K562 (cell line): Measurements from ENCODE around the gene SMC1A. TPM values are rescaled to one million over a fixed set of nuclear protein-coding genes. Genes with fewer than 3 reads are reported as not detected.

Experiments used
- ATAC-seq: fragments of 200-7000 bp; cut with Tn5 transposase; 3 replicates; pipeline ENCODE4 v1.9.1; 2020; ENCODE audit warnings: moderate library complexity
- BruUV-seq: library from RNA; stranded (reverse); fragments of 400-500 nt; replicated peaks from 2 replicates; lab custom pipeline; 2021; lab: Mats Ljungman, UMichigan
- CTCF ChIA-PET: fragments of 300-600 bp; formaldehyde crosslinking; extraction: SDS; loops from one replicate; lab custom pipeline; 2021; ENCODE audit warnings: low intra/inter-chr PET ratio; lab: Yijun Ruan, JAX
- POLR2A ChIA-PET: fragments of 300-600, 350-650 bp; sonication (Branson Sonifier 250); formaldehyde crosslinking; extraction: SDS; loops from one replicate; lab custom pipeline; 2021; ENCODE audit warnings: antibody characterized with exemption, inconsistent platforms; lab: Yijun Ruan, JAX
- DNase-seq, 4 experiments: peaks; one replicate each; pipeline versions ENCODE4 v3.0.0 to v3.0.0-alpha.2; 2011 to 2018; ENCODE audit warnings: low spot score in 3 of 4, mixed read lengths in 3 of 4; ENCODE audit errors: extremely low read depth in 1 of 4
- FAIRE-seq: peaks from 2 replicates; lab custom pipeline; 2011; peaks lifted over from hg19 to GRCh38; lab: Jason Lieb, UNC
- H2AFZ ChIP-seq: 2 replicates; pipeline ENCODE4 v1.6.0; 2011; ENCODE audit warnings: low read depth, low read length, control low read depth, inconsistent platforms
- H3K27ac ChIP-seq: fragments of 200-600 bp; 3 replicates; pipeline ENCODE4 v1.8.0; 2011; ENCODE audit warnings: low read depth, mild to moderate bottlenecking, control low read depth, inconsistent platforms, low read length, moderate library complexity, mixed read lengths; ENCODE audit errors: extremely low read depth
- H3K27me3 ChIP-seq, 2 experiments: fragments of 300-600 bp in 1 of 2; 2 replicates in 1 of 2; 3 replicates in 1 of 2; pipeline versions ENCODE4 v1.6.0 to v1.8.0; 2011; ENCODE audit warnings: inconsistent platforms in 2 of 2, low read length in 2 of 2, mild to moderate bottlenecking in 1 of 2, mixed read lengths in 1 of 2, moderate library complexity in 1 of 2; ENCODE audit not compliant: control insufficient read depth in 2 of 2, insufficient read depth in 2 of 2
- H3K36me3 ChIP-seq: fragments of 300-600 bp; 3 replicates; pipeline ENCODE4 v1.8.0; 2011; ENCODE audit warnings: mild to moderate bottlenecking, low read length, inconsistent platforms; ENCODE audit not compliant: control insufficient read depth, insufficient read depth
- H3K4me1 ChIP-seq, 2 experiments: fragments of 200-600 bp in 1 of 2; replicated peaks in 1 of 2; 2 replicates in 1 of 2; 3 replicates in 1 of 2; pipeline versions ENCODE4 v1.5.1 to v1.8.0; 2011; ENCODE audit warnings: inconsistent platforms in 2 of 2, low read length in 2 of 2, mild to moderate bottlenecking in 1 of 2, mixed read lengths in 1 of 2, moderate library complexity in 1 of 2; ENCODE audit not compliant: control insufficient read depth in 2 of 2, insufficient read depth in 2 of 2
- H3K4me2 ChIP-seq: 2 replicates; pipeline ENCODE4 v1.6.1; 2011; ENCODE audit warnings: low read length, control low read depth, inconsistent platforms, mixed read lengths; ENCODE audit not compliant: insufficient read depth
- H3K4me3 ChIP-seq: fragments of 200-600 bp; sonication (generic), shearing (Covaris generic); 2 replicates; pipeline ENCODE4 v1.5.1; 2016; ENCODE audit warnings: control low read depth, inconsistent platforms
- H3K79me2 ChIP-seq: fragments of 200-600 bp; 3 replicates; pipeline ENCODE4 v1.8.0; 2011; ENCODE audit warnings: low read length, inconsistent platforms; ENCODE audit not compliant: control insufficient read depth, insufficient read depth
- H3K9ac ChIP-seq, 2 experiments: 2 replicates each; pipeline versions ENCODE4 v1.6.0 to v1.6.1; 2011; ENCODE audit warnings: low read depth in 2 of 2, low read length in 2 of 2, control low read depth in 1 of 2, inconsistent platforms in 1 of 2, mild to moderate bottlenecking in 1 of 2, mixed read lengths in 1 of 2; ENCODE audit not compliant: insufficient read depth in 1 of 2
- H3K9me1 ChIP-seq: one replicate; pipeline ENCODE4 v1.6.0; 2011; ENCODE audit warnings: inconsistent platforms, mild to moderate bottlenecking, low read length, moderate library complexity; ENCODE audit not compliant: control insufficient read depth, insufficient read depth
- H3K9me3 ChIP-seq: replicated peaks from 2 replicates; pipeline ENCODE4 v1.5.1; 2011; ENCODE audit warnings: low read depth, low read length, inconsistent platforms; ENCODE audit not compliant: control insufficient read depth, insufficient read depth
- H4K20me1 ChIP-seq: replicated peaks from 2 replicates; pipeline ENCODE4 v1.6.1; 2011; ENCODE audit warnings: low read length, inconsistent platforms, mixed read lengths; ENCODE audit not compliant: control insufficient read depth, insufficient read depth
- CLOCK ChIP-seq: fragments of 250-450 bp; sonication (Bioruptor Pico); IDR thresholded peaks from 2 replicates; pipeline ENCODE4 v1.4.0; 2020; ENCODE audit warnings: mild to moderate bottlenecking, moderate library complexity, borderline replicate concordance
- FIP1L1 ChIP-seq: fragments of 200-400 bp; formaldehyde crosslinking; IDR thresholded peaks from 2 replicates; pipeline ENCODE4 v1.6.1; 2018; ENCODE audit warnings: mild to moderate bottlenecking, low read depth, low read length; ENCODE audit not compliant: poor library complexity, severe bottlenecking
- GTF2E2 ChIP-seq: fragments of 200-800 bp; sonication (Bioruptor generic); IDR thresholded peaks from 2 replicates; pipeline ENCODE4 v1.6.1; 2016; ENCODE audit warnings: missing genetic modification characterization, missing compliant biosample characterization
- NR0B1 ChIP-seq: fragments of 450-650 bp; IDR thresholded peaks from one replicate; pipeline ENCODE4 v1.6.1; 2018; ENCODE audit warnings: mild to moderate bottlenecking, moderate library complexity; ENCODE audit not compliant: partially characterized antibody
- RBFOX2 ChIP-seq: fragments of 200-400 bp; formaldehyde crosslinking; IDR thresholded peaks from 2 replicates; pipeline ENCODE4 v1.6.1; 2017; ENCODE audit warnings: low read depth, mild to moderate bottlenecking, low read length, moderate library complexity
- SREBF1 ChIP-seq: fragments of 150-350 bp; IDR thresholded peaks from 2 replicates; pipeline ENCODE4 v1.6.1; 2014; ENCODE audit warnings: antibody characterized with exemption, low read depth, low read length, borderline replicate concordance
- TARDBP ChIP-seq: fragments of 450-650 bp; IDR thresholded peaks from 2 replicates; pipeline ENCODE4 v1.6.1; 2016
- TBP ChIP-seq: optimal IDR thresholded peaks from 2 replicates; pipeline ENCODE3; 2011; ENCODE audit warnings: low read depth, low read length, improper control_type of control experiment
- TFE3 ChIP-seq: fragments of 450-650 bp; formaldehyde crosslinking; IDR thresholded peaks from 2 replicates; pipeline ENCODE4 v1.4.0; 2020; ENCODE audit warnings: mild to moderate bottlenecking, mixed read lengths
- ZKSCAN8 ChIP-seq: fragments of 200-800 bp; sonication (Bioruptor generic); IDR thresholded peaks from 2 replicates; pipeline ENCODE4 v1.6.1; 2016; ENCODE audit warnings: missing genetic modification characterization, missing compliant biosample characterization
- ZNF224 ChIP-seq: sonication (generic); formaldehyde crosslinking; IDR thresholded peaks from 2 replicates; pipeline ENCODE4 v1.8.0; 2022; ENCODE audit warnings: mild to moderate bottlenecking, missing genetic modification reagents
- WGBS: fragments of 100-300 bp; shearing (Covaris generic); methylation state at CpG from one replicate; pipeline ENCODE4 v1.1.6; 2016; ENCODE audit warnings: low coverage, mixed read lengths; ENCODE audit not compliant: insufficient coverage; ENCODE audit errors: missing lambda C conversion rate; 5-methylcytosine and 5-hydroxymethylcytosine counted together
- in situ Hi-C: fragments of 300-500 bp; cut with MboI; formaldehyde crosslinking; loops from 4 replicates; pipeline ENCODE4 v1.15.0; 2018; ENCODE audit warnings: inconsistent platforms, mixed read lengths
- intact Hi-C: fragments of 100-400 bp; cut with micrococcal nuclease; formaldehyde crosslinking; loops from 2 replicates; pipeline ENCODE4 v1.14.2; 2022
- polyA plus RNA-seq, 8 experiments: library from polyadenylated mRNA; depleted of rRNA in 4 of 8; stranded (reverse) in 5 of 8; unstranded in 3 of 8; fragments of >200 nt; fragmentation: Nextera tagmentation in 2 of 8; fragmentation: Illumina TruSeq in 1 of 8; extraction: Ambion mirVana in 2 of 8; extraction: Trizol in 1 of 8; gene quantifications; 2 replicates each; pipeline versions ENCODE4 v1.2.1 to v1.2.3, GENCODE V29; 2011 to 2014; ENCODE audit warnings: inconsistent platforms in 1 of 8, missing spikeins in 1 of 8
- total RNA-seq, 7 experiments: library from RNA; depleted of rRNA in 6 of 7; stranded (reverse); fragments of >200 nt in 6 of 7; fragmentation: Illumina TruSeq in 2 of 7; extraction: Trizol in 2 of 7; gene quantifications; 2 replicates each; pipeline versions ENCODE4 v1.2.1 to v1.2.3, GENCODE V29; 2011 to 2021; ENCODE audit warnings: low replicate concordance in 1 of 7
- TF ChIP-seq, protein P1 (sequence below): fragments of 250-450 bp; sonication (Bioruptor Pico); IDR thresholded peaks from 2 replicates; pipeline ENCODE4 v1.4.0; 2020; ENCODE audit warnings: borderline replicate concordance

Gene SMC1A
- total and polyA plus RNA-seq, 9 of the 15 experiments (the other 6 are each of a cell fraction or from before 2014, with no cell fraction given) = 28.5 to 126 (median 71.2) TPM

DNA sequence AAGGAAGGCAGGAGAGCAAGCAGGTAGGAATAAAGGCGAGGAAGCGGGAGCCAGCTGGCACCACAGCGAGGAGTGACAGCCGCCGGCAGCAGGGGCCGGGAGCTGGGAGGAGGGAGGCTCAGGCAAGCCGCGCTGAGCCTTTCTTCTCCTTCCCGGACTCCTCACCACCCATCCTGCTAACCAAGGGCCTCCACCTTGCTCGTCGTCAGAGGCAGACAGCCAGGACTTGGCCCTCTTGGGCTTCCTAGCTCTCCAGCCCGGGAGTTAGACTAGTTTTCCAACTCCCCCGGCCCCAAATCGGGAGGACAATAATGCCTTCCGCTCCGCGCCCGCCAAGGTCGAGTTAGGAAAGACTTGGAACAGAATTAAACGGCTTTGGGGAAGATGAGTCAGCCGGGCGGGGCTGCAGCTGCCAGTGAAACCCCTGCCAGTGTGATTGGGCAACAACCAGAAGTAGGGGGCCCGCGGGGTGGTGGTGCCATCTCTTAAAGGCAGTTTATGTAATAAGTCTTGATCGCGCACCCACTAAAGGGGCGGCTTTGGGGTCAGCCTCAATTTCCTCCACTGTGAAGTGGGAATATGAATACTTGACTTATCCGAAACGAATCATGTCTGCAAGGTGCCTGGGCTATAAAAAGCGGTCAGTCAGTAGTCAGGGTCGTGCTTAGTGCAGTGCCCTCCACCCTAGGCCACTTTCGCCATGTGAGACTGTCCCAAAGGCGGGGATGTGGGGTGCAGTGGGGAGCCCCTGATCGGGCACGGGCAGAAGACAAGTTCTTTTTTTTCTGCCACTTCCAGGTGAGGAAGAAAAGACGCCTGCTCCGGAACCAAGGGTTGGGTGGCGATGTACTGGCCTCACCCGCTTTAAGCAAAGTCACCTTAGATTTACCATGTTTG lies 18.4 kb upstream of the SMC1A start (continued):
- no peak for TF ChIP-seq GTF2E2 (tag)
- TF ChIP-seq SREBF1 = no peak
- TF ChIP-seq, protein P1, sequence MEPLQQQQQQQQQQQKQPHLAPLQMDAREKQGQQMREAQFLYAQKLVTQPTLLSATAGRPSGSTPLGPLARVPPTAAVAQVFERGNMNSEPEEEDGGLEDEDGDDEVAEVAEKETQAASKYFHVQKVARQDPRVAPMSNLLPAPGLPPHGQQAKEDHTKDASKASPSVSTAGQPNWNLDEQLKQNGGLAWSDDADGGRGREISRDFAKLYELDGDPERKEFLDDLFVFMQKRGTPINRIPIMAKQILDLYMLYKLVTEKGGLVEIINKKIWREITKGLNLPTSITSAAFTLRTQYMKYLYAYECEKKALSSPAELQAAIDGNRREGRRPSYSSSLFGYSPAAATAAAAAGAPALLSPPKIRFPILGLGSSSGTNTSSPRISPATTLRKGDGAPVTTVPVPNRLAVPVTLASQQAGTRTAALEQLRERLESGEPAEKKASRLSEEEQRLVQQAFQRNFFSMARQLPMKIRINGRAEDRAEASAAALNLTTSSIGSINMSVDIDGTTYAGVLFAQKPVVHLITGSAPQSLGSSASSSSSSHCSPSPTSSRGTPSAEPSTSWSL (CRISPR knock-in tag) = no peak

GRCh38 chrX:53440101-53440500 lies 17.6 kb upstream of the SMC1A start:
- no peak overlapping the region for H3K27ac ChIP-seq
- H3K36me3 ChIP-seq = no peaks in the 10 kb centered on the region
- no peaks in the 10 kb centered on the region for H3K9me1 ChIP-seq
- no peak for FAIRE-seq
- BruUV-seq = no TSS peak
- ChIA-PET CTCF (no interaction called here), POLR2A (no interaction called here)
- H3K4me1 ChIP-seq = peaks cover 6 to 11% of the 10 kb centered on the region in 2 experiments; a peak in 3 of 5 replicates
- in situ Hi-C loops = no loop called here
- H3K9ac ChIP-seq = no peak overlapping the region
- intact Hi-C loops = no loop called here
- WGBS = 70% methylated on average over 5 of the region's 5 CpGs
- DNase-seq = no peak
- H4K20me1 ChIP-seq = no peaks in the 10 kb centered on the region
- H3K9me3 ChIP-seq = no peaks in the 10 kb centered on the region
- no peak for ATAC-seq
- no peaks in the 10 kb centered on the region for H3K79me2 ChIP-seq
- H3K4me3 ChIP-seq = no peak overlapping the region
- no peaks in the 10 kb centered on the region; a peak in 2 of 5 replicates for H3K27me3 ChIP-seq
- H2AFZ ChIP-seq = peak overlapping the region; percentile 38; the same call in 1 of the 2 replicates
- H3K4me2 ChIP-seq = no peak overlapping the region
- no peak for TF ChIP-seq FIP1L1
- no peak for TF ChIP-seq ZKSCAN8
- no peak for TF ChIP-seq NR0B1
- no peak for TF ChIP-seq TFE3
- no peak for TF ChIP-seq ZNF224 (CRISPR knock-in tag)
- no peak for TF ChIP-seq RBFOX2
- no peak for TF ChIP-seq TARDBP
- no peak for TF ChIP-seq CLOCK (CRISPR knock-in tag)
- no peak for TF ChIP-seq TBP
